ENCODE measurements around the gene AHDC1. TPM values are rescaled to one million over a fixed set of nuclear protein-coding genes. Genes with fewer than 3 reads are reported as not detected.

AHDC1 gene
- total and polyA plus RNA-seq, 2 donors (not counting 3 experiments of a cell fraction or from before 2014, with no cell fraction given) = 7.0 to 32.1 TPM

DNA sequence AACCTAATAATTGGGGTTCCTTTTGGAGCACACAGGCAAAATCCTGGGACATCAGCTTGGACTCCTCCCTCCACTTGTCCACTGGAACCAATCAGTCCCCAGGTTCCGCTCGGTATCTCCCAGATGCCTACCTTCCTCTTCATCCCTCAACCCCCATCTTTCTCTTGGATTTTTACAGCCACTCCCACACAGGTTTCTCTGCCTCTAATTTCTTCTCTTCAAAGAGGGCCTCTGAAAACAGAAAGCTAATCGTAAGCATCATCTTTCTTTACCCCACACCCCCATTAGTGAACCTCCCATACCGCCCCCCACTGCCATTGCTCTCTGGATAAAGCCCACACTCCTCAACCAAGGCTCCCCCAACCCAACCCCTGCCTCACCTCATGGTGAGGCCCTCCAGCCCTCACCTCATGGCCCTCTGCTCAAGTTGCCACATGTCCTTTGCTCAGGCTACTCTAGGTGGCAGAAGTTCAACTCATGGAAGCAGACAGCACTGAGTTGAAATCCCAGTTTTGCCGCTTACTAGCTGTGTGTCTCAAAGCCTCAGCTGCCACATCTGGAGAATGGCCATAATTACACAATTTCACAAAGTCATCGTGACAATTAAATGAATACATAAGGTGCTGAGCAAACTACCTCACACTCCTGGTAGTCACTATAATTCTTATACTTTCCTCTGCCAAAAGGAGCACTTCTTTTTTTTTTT is 95.8 kb downstream of the AHDC1 start:
- POLR2A ChIA-PET = interaction anchor here (0.7 kb wide), 1 partner anchor 52 kb away, joined by 4 read pairs; no protein-coding TSS in a partner anchor
- Histone ChIP-seq H3K27ac (ENCODE audit: insufficient read depth, low read depth, low read length) (no peak overlapping the region), H3K79me2 (ENCODE audit: control insufficient read depth, insufficient read depth, low read length) (no peaks in the 10 kb centered on the region), H3K9me1 (replicated peaks; ENCODE audit: control insufficient read depth, extremely low read depth, insufficient read depth, low read length) (no peaks in the 10 kb centered on the region), H3K9me3 (replicated peaks; ENCODE audit: control insufficient read depth, insufficient read depth, low read length) (no peaks in the 10 kb centered on the region), H3K4me1 (ENCODE audit: control insufficient read depth, extremely low read depth, insufficient read depth, low read length) (peaks cover 4% of the 10 kb centered on the region), H3K9ac (replicated peaks; ENCODE audit: extremely low read depth, insufficient read depth, low read length) (no peak overlapping the region), H3K27me3 (ENCODE audit: control insufficient read depth in 2 of 2, insufficient read depth in 2 of 2, low read length in 2 of 2) (no peaks in the 10 kb centered on the region), H2AFZ (ENCODE audit: low read depth, low read length) (no peak overlapping the region), H3K4me2 (ENCODE audit: insufficient read depth, low read length) (no peak overlapping the region), H3K36me3 (ENCODE audit: control insufficient read depth in 2 of 2, extremely low read depth in 1 of 2, insufficient read depth in 2 of 2, low read length in 2 of 2) (no peaks in the 10 kb centered on the region), H4K20me1 (replicated peaks; ENCODE audit: control insufficient read depth, extremely low read depth, insufficient read depth, low read length) (no peaks in the 10 kb centered on the region), H3K4me3 (replicated peaks in 1 of 3; ENCODE audit: insufficient read depth in 1 of 3, low read depth in 1 of 3, low read length in 3 of 3) (no peak overlapping the region)
- no TSS peak for BruUV-seq (replicated peaks)
- TF ChIP-seq MYC (IDR thresholded peaks at IDR 0.05; ENCODE audit: low read depth, low read length) (no peak), JUN (IDR thresholded peaks at IDR 0.05; ENCODE audit: borderline replicate concordance, insufficient read depth, insufficient read length, low read depth) (no peak)
- FAIRE-seq (no peak), DNase-seq (ENCODE audit: low read depth, low spot score) (no peak)
- dilution Hi-C loops (cut with MboI; ENCODE audit: extremely low pct_ligation_motif_present, low sequenced_read_pairs) = no loop called here
- intact Hi-C loops (cut with micrococcal nuclease) = no loop called here
- CTCF ChIA-PET = interaction anchor here (1.1 to 1.3 kb wide), 3 partner anchors 15 to 92 kb away, joined by 3 to 4 read pairs (median 3); no protein-coding TSS in a partner anchor

DNA sequence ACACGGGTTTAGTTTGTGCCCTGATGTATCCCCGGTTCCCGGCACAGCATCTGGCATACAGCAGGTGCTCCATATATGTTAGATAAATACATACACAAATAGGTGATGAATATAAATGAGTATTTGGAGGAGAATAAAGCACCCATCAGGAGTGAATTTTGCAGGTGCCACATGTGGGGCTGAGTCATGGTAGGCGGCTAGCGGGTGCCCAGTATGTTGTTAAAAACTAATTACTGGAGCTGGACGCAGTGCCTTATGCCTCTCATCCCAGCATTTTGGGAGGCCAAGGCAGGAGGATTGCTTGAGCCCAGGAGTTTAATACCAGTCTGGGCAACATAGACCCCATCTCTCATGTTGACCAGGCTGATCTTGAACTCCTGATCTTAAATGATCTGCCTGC is 97.2 kb downstream of the AHDC1 start:
- H3K9ac ChIP-seq (replicated peaks; ENCODE audit: extremely low read depth, insufficient read depth, low read length) = no peak overlapping the region
- no peak overlapping the region for H2AFZ ChIP-seq (ENCODE audit: low read depth, low read length)
- intact Hi-C loops (cut with micrococcal nuclease) = no loop called here
- no peaks in the 10 kb centered on the region for H4K20me1 ChIP-seq (replicated peaks; ENCODE audit: control insufficient read depth, extremely low read depth, insufficient read depth, low read length)
- no peaks in the 10 kb centered on the region for H3K79me2 ChIP-seq (ENCODE audit: control insufficient read depth, insufficient read depth, low read length)
- FAIRE-seq (no peak), DNase-seq (ENCODE audit: low read depth, low spot score) (no peak)
- no peak overlapping the region for H3K4me3 ChIP-seq (replicated peaks in 1 of 3; ENCODE audit: insufficient read depth in 1 of 3, low read depth in 1 of 3, low read length in 3 of 3)
- H3K27me3 ChIP-seq (ENCODE audit: control insufficient read depth in 2 of 2, insufficient read depth in 2 of 2, low read length in 2 of 2) = no peaks in the 10 kb centered on the region
- no peak overlapping the region for H3K27ac ChIP-seq (ENCODE audit: insufficient read depth, low read depth, low read length)
- H3K9me1 ChIP-seq (replicated peaks; ENCODE audit: control insufficient read depth, extremely low read depth, insufficient read depth, low read length) = no peaks in the 10 kb centered on the region
- CTCF ChIA-PET = interaction anchor here (2.3 kb wide), 1 partner anchor 90 kb away, joined by 5 read pairs; no protein-coding TSS in a partner anchor
- dilution Hi-C loops (cut with MboI; ENCODE audit: extremely low pct_ligation_motif_present, low sequenced_read_pairs) = no loop called here
- H3K9me3 ChIP-seq (replicated peaks; ENCODE audit: control insufficient read depth, insufficient read depth, low read length) = no peaks in the 10 kb centered on the region
- no peaks in the 10 kb centered on the region for H3K36me3 ChIP-seq (ENCODE audit: control insufficient read depth in 2 of 2, extremely low read depth in 1 of 2, insufficient read depth in 2 of 2, low read length in 2 of 2)
- POLR2A ChIA-PET = no interaction called here
- BruUV-seq (replicated peaks) = no TSS peak
- H3K4me2 ChIP-seq (ENCODE audit: insufficient read depth, low read length) = no peak overlapping the region
- TF ChIP-seq JUN (IDR thresholded peaks at IDR 0.05; ENCODE audit: borderline replicate concordance, insufficient read depth, insufficient read length, low read depth) = no peak
- TF ChIP-seq GATA2 (IDR thresholded peaks at IDR 0.05; ENCODE audit: insufficient read depth, insufficient read length, low read depth, low read length) = no peak
- no peak for TF ChIP-seq POLR2A (IDR thresholded peaks at IDR 0.05; ENCODE audit: low read depth, low read length)
- no peak for TF ChIP-seq POLR2AphosphoS5 (IDR thresholded peaks at IDR 0.05; ENCODE audit: insufficient read depth, low read depth, low read length)
- no peak for TF ChIP-seq MYC (IDR thresholded peaks at IDR 0.05; ENCODE audit: low read depth, low read length)
- TF ChIP-seq, protein P1, sequence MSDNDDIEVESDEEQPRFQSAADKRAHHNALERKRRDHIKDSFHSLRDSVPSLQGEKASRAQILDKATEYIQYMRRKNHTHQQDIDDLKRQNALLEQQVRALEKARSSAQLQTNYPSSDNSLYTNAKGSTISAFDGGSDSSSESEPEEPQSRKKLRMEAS (IDR thresholded peaks at IDR 0.05; ENCODE audit: insufficient read depth, insufficient read length) = no peak
- TF ChIP-seq FOS (IDR thresholded peaks at IDR 0.05; ENCODE audit: borderline replicate concordance, insufficient read depth, low read length) = no peak
- peaks cover 4% of the 10 kb centered on the region for H3K4me1 ChIP-seq (ENCODE audit: control insufficient read depth, extremely low read depth, insufficient read depth, low read length)
